K562 (cell line): Measurements from ENCODE around the gene HOXA11. TPM values are rescaled to one million over a fixed set of nuclear protein-coding genes. Genes with fewer than 3 reads are reported as not detected.

ENCODE experiments used
- ARID1B ChIP-seq: fragments of 450-650 bp; IDR thresholded peaks from 2 replicates; pipeline ENCODE4 v1.6.1; 2016; ENCODE audit warnings: antibody characterized with exemption, mild to moderate bottlenecking, inconsistent platforms
- BDP1 ChIP-seq: IDR thresholded peaks from 3 replicates; pipeline ENCODE4 v1.6.1; 2011; ENCODE audit not compliant: insufficient read length, insufficient read depth
- CREM ChIP-seq: IDR thresholded peaks from 2 replicates; pipeline ENCODE4 v1.6.1; 2014; ENCODE audit warnings: antibody characterized with exemption, low read depth
- E4F1 ChIP-seq: fragments of 250-450 bp; sonication (Bioruptor Pico); IDR thresholded peaks from 2 replicates; pipeline ENCODE4 v1.5.0; 2021; ENCODE audit warnings: mild to moderate bottlenecking, borderline replicate concordance
- FOXK1 ChIP-seq: sonication (generic); formaldehyde crosslinking; IDR thresholded peaks from 2 replicates; pipeline ENCODE4 v1.8.0; 2022; ENCODE audit warnings: missing genetic modification reagents, mild to moderate bottlenecking, borderline replicate concordance
- MAFG ChIP-seq: fragments of 450-650 bp; conservative IDR thresholded peaks from 2 replicates; pipeline ENCODE4 v1.6.1; 2016; ENCODE audit warnings: missing genetic modification characterization, missing compliant biosample characterization
- MLX ChIP-seq, 2 experiments: fragments of 450-650 bp in 1 of 2; sonication (generic) in 1 of 2; formaldehyde crosslinking; conservative IDR thresholded peaks; 2 replicates each; pipeline versions ENCODE4 v1.4.0 to v1.8.1; 2020 to 2022; ENCODE audit warnings: mild to moderate bottlenecking in 1 of 2, missing genetic modification reagents in 1 of 2
- SMAD4 ChIP-seq: fragments of 250-450 bp; sonication (Bioruptor Pico); conservative IDR thresholded peaks from 2 replicates; pipeline ENCODE4 v1.8.0; 2021; ENCODE audit warnings: inconsistent platforms, mild to moderate bottlenecking, moderate library complexity
- STAT6 ChIP-seq: sonication (generic); formaldehyde crosslinking; IDR thresholded peaks from 2 replicates; pipeline ENCODE4 v1.8.1; 2023; ENCODE audit warnings: mild to moderate bottlenecking, missing genetic modification reagents
- TAF7 ChIP-seq: fragments of 450-650 bp; IDR thresholded peaks from 2 replicates; pipeline ENCODE4 v1.6.1; 2016; ENCODE audit warnings: missing genetic modification characterization, missing compliant biosample characterization
- TBL1XR1 ChIP-seq, 2 experiments: IDR thresholded peaks; 2 replicates each; pipeline ENCODE4 v1.6.1; 2012; ENCODE audit warnings: improper control_type of control experiment in 2 of 2, low read length in 2 of 2, mild to moderate bottlenecking in 1 of 2
- TRIM28 ChIP-seq: fragments of 450-650 bp; IDR thresholded peaks from 2 replicates; pipeline ENCODE4 v1.6.1; 2017
- XRCC5 ChIP-seq: fragments of 200-400 bp; formaldehyde crosslinking; IDR thresholded peaks from 2 replicates; pipeline ENCODE4 v1.6.1; 2017; ENCODE audit warnings: low read depth, mild to moderate bottlenecking, low read length
- ZFP91 ChIP-seq: sonication (generic); formaldehyde crosslinking; IDR thresholded peaks from 2 replicates; pipeline ENCODE4 v1.8.0; 2022; ENCODE audit warnings: mild to moderate bottlenecking, missing genetic modification reagents
- ZFX ChIP-seq: sonication (generic); formaldehyde crosslinking; IDR thresholded peaks from 2 replicates; pipeline ENCODE4 v1.8.0; 2022; ENCODE audit warnings: mild to moderate bottlenecking, missing genetic modification reagents, moderate library complexity
- ZNF174 ChIP-seq: fragments of 250-450 bp; sonication (Bioruptor Pico); IDR thresholded peaks from 2 replicates; pipeline ENCODE4 v1.4.0; 2020; ENCODE audit warnings: mild to moderate bottlenecking
- ZNF277 ChIP-seq: fragments of 250-450 bp; sonication (Bioruptor Pico); IDR thresholded peaks from 2 replicates; pipeline ENCODE4 v1.8.0; 2022; ENCODE audit warnings: inconsistent platforms, mild to moderate bottlenecking, moderate library complexity, borderline replicate concordance
- ZNF384 ChIP-seq: IDR thresholded peaks from 2 replicates; pipeline ENCODE4 v1.6.1; 2012; ENCODE audit warnings: low read depth, low read length, improper control_type of control experiment
- ZNF668 ChIP-seq: fragments of 250-450 bp; sonication (Bioruptor Pico); IDR thresholded peaks from 2 replicates; pipeline ENCODE4 v1.8.0; 2022; ENCODE audit warnings: mild to moderate bottlenecking, inconsistent platforms
- polyA plus RNA-seq, 8 experiments: library from polyadenylated mRNA; depleted of rRNA in 4 of 8; stranded (reverse) in 5 of 8; unstranded in 3 of 8; fragments of >200 nt; fragmentation: Nextera tagmentation in 2 of 8; fragmentation: Illumina TruSeq in 1 of 8; extraction: Ambion mirVana in 2 of 8; extraction: Trizol in 1 of 8; gene quantifications; 2 replicates each; pipeline versions ENCODE4 v1.2.1 to v1.2.3, GENCODE V29; 2011 to 2014; ENCODE audit warnings: inconsistent platforms in 1 of 8, missing spikeins in 1 of 8
- total RNA-seq, 7 experiments: library from RNA; depleted of rRNA in 6 of 7; stranded (reverse); fragments of >200 nt in 6 of 7; fragmentation: Illumina TruSeq in 2 of 7; extraction: Trizol in 2 of 7; gene quantifications; 2 replicates each; pipeline versions ENCODE4 v1.2.1 to v1.2.3, GENCODE V29; 2011 to 2021; ENCODE audit warnings: low replicate concordance in 1 of 7

The HOXA11 gene
- total and polyA plus RNA-seq, 9 of the 15 experiments (the other 6 are each of a cell fraction or from before 2014, with no cell fraction given), result not detected

- TF ChIP-seq TBL1XR1 (IDR thresholded peaks at IDR 0.05; ENCODE audit: low read length in 2 of 2), result no peak
- 0 out of 2 replicates have a peak, but pooled peaks have one; percentile 20 for TF ChIP-seq SMAD4
- no peak for TF ChIP-seq ZNF174 (CRISPR knock-in tag)
- no peak for TF ChIP-seq TRIM28
- TF ChIP-seq TAF7 (tag), result no peak
- no peak for TF ChIP-seq MAFG (tag)
- TF ChIP-seq ZNF384, result no peak
- 0 out of 2 replicates have a peak, but pooled peaks have one; percentile 24 for TF ChIP-seq CREM
- TF ChIP-seq FOXK1 (CRISPR knock-in tag), result no peak
- TF ChIP-seq ZFP91, result no peak
- TF ChIP-seq BDP1, result no peak
- no peak for TF ChIP-seq ZNF277
- no peak for TF ChIP-seq ARID1B
- no peak for TF ChIP-seq ZFX (CRISPR knock-in tag)
- 0 out of 2 replicates have a peak, but pooled peaks have one; percentile 49 for TF ChIP-seq XRCC5
- TF ChIP-seq E4F1, result no peak
- TF ChIP-seq STAT6 (CRISPR knock-in tag), result no peak
- no peak for TF ChIP-seq ZNF668 (CRISPR knock-in tag)
- TF ChIP-seq MLX (CRISPR knock-in tag; conservative IDR thresholded peaks at IDR 0.05), result no peak
These were observed 34.3 kb downstream of the HOXA11 start (continued) for GRCh38 chr7:27150568-27151340.
